Measurements from ENCODE around the gene CAP2.

Gene CAP2

GRCh38 chr6:17505767-17506280 is 112.4 kb downstream of the CAP2 start:
- no peak overlapping the region for H3K9ac ChIP-seq (ENCODE audit: low read length)
- H3K27me3 ChIP-seq (ENCODE audit: insufficient read depth, low read length): no peaks in the 10 kb centered on the region
- H3K4me1 ChIP-seq (ENCODE audit: insufficient read depth, low read length, severe bottlenecking): no peaks in the 10 kb centered on the region
- no peak overlapping the region for H2AFZ ChIP-seq (ENCODE audit: low read length)
- no peaks in the 10 kb centered on the region for H3K9me2 ChIP-seq (ENCODE audit: low read depth, low read length)
- no peaks in the 10 kb centered on the region for H3F3A ChIP-seq (ENCODE audit: insufficient read depth, low read length)
- no peaks in the 10 kb centered on the region for H3K36me3 ChIP-seq (ENCODE audit: insufficient read depth, low read length)
- no peaks in the 10 kb centered on the region for H3K79me2 ChIP-seq (ENCODE audit: insufficient read depth, low read length)
- H4K20me1 ChIP-seq (ENCODE audit: insufficient read depth, low read length): no peaks in the 10 kb centered on the region
- H3K9me3 ChIP-seq (ENCODE audit: low read length): no peaks in the 10 kb centered on the region
- H3K27ac ChIP-seq (ENCODE audit: low read depth, low read length, poor library complexity, severe bottlenecking): no peak overlapping the region
- H3K4me3 ChIP-seq (ENCODE audit: low read depth, low read length, poor library complexity, severe bottlenecking): no peak overlapping the region
- H3K4me2 ChIP-seq (ENCODE audit: low read length): no peak overlapping the region
- TF ChIP-seq EZH2 (IDR thresholded peaks at IDR 0.05; ENCODE audit: borderline replicate concordance, low read length): no peak
- TF ChIP-seq, protein P1, sequence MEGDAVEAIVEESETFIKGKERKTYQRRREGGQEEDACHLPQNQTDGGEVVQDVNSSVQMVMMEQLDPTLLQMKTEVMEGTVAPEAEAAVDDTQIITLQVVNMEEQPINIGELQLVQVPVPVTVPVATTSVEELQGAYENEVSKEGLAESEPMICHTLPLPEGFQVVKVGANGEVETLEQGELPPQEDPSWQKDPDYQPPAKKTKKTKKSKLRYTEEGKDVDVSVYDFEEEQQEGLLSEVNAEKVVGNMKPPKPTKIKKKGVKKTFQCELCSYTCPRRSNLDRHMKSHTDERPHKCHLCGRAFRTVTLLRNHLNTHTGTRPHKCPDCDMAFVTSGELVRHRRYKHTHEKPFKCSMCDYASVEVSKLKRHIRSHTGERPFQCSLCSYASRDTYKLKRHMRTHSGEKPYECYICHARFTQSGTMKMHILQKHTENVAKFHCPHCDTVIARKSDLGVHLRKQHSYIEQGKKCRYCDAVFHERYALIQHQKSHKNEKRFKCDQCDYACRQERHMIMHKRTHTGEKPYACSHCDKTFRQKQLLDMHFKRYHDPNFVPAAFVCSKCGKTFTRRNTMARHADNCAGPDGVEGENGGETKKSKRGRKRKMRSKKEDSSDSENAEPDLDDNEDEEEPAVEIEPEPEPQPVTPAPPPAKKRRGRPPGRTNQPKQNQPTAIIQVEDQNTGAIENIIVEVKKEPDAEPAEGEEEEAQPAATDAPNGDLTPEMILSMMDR (IDR thresholded peaks at IDR 0.05; ENCODE audit: low read length): no peak

DNA sequence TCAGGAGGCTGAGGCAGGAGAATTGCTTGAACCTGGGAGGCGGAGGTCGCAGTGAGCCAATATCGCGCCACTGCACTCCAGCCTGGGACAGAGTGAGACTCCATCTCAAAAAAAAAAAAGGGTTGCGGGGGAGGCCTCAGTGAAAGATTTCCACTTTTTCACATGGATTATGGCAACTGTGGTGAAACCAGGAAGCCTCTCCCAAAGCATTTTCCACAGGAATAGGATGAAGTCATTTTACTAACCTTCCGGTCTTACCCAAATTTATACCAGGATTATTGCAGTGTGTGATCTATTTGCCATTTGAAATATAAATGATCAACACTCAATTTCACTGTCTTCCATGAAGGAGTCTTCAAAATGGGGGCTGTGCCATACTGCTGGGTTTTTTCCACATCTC is 113.1 kb downstream of the CAP2 start:
- Histone ChIP-seq H3K79me2 (ENCODE audit: insufficient read depth, low read length) (no peaks in the 10 kb centered on the region), H3K9ac (ENCODE audit: low read length) (no peak overlapping the region), H3K27me3 (ENCODE audit: insufficient read depth, low read length) (no peaks in the 10 kb centered on the region), H3K4me2 (ENCODE audit: low read length) (no peak overlapping the region), H3F3A (ENCODE audit: insufficient read depth, low read length) (no peaks in the 10 kb centered on the region), H3K9me2 (ENCODE audit: low read depth, low read length) (no peaks in the 10 kb centered on the region), H3K4me1 (ENCODE audit: insufficient read depth, low read length, severe bottlenecking) (no peaks in the 10 kb centered on the region), H3K27ac (ENCODE audit: low read depth, low read length, poor library complexity, severe bottlenecking) (no peak overlapping the region), H2AFZ (ENCODE audit: low read length) (no peak overlapping the region), H3K9me3 (ENCODE audit: low read length) (no peaks in the 10 kb centered on the region), H3K36me3 (ENCODE audit: insufficient read depth, low read length) (no peaks in the 10 kb centered on the region), H3K4me3 (ENCODE audit: low read depth, low read length, poor library complexity, severe bottlenecking) (no peak overlapping the region), H4K20me1 (ENCODE audit: insufficient read depth, low read length) (no peaks in the 10 kb centered on the region)
- TF ChIP-seq, protein P1 (IDR thresholded peaks at IDR 0.05; ENCODE audit: low read length): no peak
- TF ChIP-seq EZH2 (IDR thresholded peaks at IDR 0.05; ENCODE audit: borderline replicate concordance, low read length): no peak

GRCh38 chr6:17506962-17507361 is 113.6 kb downstream of the CAP2 start:
- Histone ChIP-seq H3K4me2 (ENCODE audit: low read length) (no peak overlapping the region), H3K9ac (ENCODE audit: low read length) (no peak overlapping the region), H4K20me1 (ENCODE audit: insufficient read depth, low read length) (no peaks in the 10 kb centered on the region), H3K9me2 (ENCODE audit: low read depth, low read length) (no peaks in the 10 kb centered on the region), H3K4me1 (ENCODE audit: insufficient read depth, low read length, severe bottlenecking) (no peaks in the 10 kb centered on the region), H3K9me3 (ENCODE audit: low read length) (no peaks in the 10 kb centered on the region), H2AFZ (ENCODE audit: low read length) (no peak overlapping the region), H3K79me2 (ENCODE audit: insufficient read depth, low read length) (no peaks in the 10 kb centered on the region), H3K4me3 (ENCODE audit: low read depth, low read length, poor library complexity, severe bottlenecking) (no peak overlapping the region), H3K27me3 (ENCODE audit: insufficient read depth, low read length) (no peaks in the 10 kb centered on the region), H3K27ac (ENCODE audit: low read depth, low read length, poor library complexity, severe bottlenecking) (no peak overlapping the region), H3F3A (ENCODE audit: insufficient read depth, low read length) (no peaks in the 10 kb centered on the region), H3K36me3 (ENCODE audit: insufficient read depth, low read length) (no peaks in the 10 kb centered on the region)
- no peak for TF ChIP-seq EZH2 (IDR thresholded peaks at IDR 0.05; ENCODE audit: borderline replicate concordance, low read length)
- TF ChIP-seq, protein P1 (IDR thresholded peaks at IDR 0.05; ENCODE audit: low read length): no peak

All from OCI-LY1 (cell line).